D721Med (cell line): ENCODE measurements around the gene ITPRIP.

Experiments used
- DNase-seq: peaks from one replicate; pipeline ENCODE4 v3.0.0; 2011; ENCODE audit warnings: low spot score; ENCODE audit not compliant: insufficient read length
- FAIRE-seq: peaks from 2 replicates; lab custom pipeline; 2011; peaks lifted over from hg19 to GRCh38; lab: Jason Lieb, UNC
- CTCF ChIP-seq: IDR thresholded peaks from 2 replicates; pipeline ENCODE4 v1.5.1; 2012; ENCODE audit warnings: mild to moderate bottlenecking, control low read depth; ENCODE audit not compliant: insufficient read depth; ENCODE audit errors: missing control alignments

The ITPRIP gene

GRCh38 chr10:104334965-104335650 is 3.2 kb downstream of the ITPRIP start:
- DNase-seq (no peak), FAIRE-seq (no peak)
- no peak for TF ChIP-seq CTCF

GRCh38 chr10:104334561-104334960 is 3.7 kb downstream of the ITPRIP start:
- no peak for TF ChIP-seq CTCF
- no peak for DNase-seq
- no peak for FAIRE-seq

GRCh38 chr10:104333728-104334373 is 4.4 kb downstream of the ITPRIP start:
- TF ChIP-seq CTCF: no peak
- FAIRE-seq (no peak), DNase-seq (no peak)

- no peak for DNase-seq
- TF ChIP-seq CTCF: no peak
- no peak for FAIRE-seq
Observed at GRCh38 chr10:104333032-104333727, 5.1 kb downstream of the ITPRIP start.

- DNase-seq (no peak), FAIRE-seq (no peak)
- TF ChIP-seq CTCF: no peak
Observed at GRCh38 chr10:104332243-104333031, 5.8 kb downstream of the ITPRIP start.

DNA sequence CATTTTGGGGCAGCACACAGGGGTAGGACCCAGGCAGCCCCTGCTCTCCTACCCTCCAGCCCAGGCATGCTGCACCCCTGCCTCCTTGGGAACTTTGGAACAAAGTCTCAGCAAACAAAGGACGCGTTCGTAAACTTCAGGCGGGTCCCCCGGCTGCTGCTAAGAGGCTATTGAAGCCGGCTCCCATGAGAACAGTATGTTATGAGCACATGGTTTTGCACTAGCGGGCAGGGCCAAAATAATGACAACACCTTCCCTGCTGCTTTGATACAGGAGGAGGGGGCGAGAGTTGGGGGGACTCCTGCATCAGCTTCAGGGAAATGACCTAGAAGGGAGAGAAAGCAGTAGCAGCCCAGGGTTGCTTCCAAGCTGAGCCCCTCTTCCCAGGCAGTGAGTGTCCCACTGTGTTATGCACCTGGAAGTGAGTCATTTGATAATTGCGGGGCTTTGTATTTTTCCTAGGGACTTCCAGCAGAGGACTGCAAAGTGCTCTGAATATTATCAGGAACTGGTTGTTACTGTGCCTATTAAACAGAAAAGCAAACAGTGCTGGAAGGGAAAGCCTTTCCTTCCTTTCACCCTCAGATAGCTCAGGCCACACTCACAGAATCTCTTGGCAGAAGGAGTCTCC is 6.9 kb downstream of the ITPRIP start:
- TF ChIP-seq CTCF: no peak
- no peak for DNase-seq
- no peak for FAIRE-seq
